A549 (cell line): ENCODE data around the gene ADD1.

ENCODE experiments used
- CEBPB ChIP-seq, 2 experiments: fragments of >200 bp in 1 of 2; sonication (Bioruptor Twin) in 1 of 2; formaldehyde crosslinking in 1 of 2; IDR thresholded peaks; 2 replicates each; pipeline ENCODE4 v1.6.1; 2012 to 2016
- CTCF ChIP-seq: fragments of >200 bp; sonication (Bioruptor Twin); formaldehyde crosslinking; IDR thresholded peaks from 3 replicates; pipeline ENCODE4 v1.5.1; 2016
- EP300 ChIP-seq, 2 experiments: fragments of >200 bp; sonication (Bioruptor Twin); formaldehyde crosslinking; IDR thresholded peaks; 2 replicates in 1 of 2; 3 replicates in 1 of 2; pipeline ENCODE4 v1.6.1; 2016 to 2017
- HOXB5 ChIP-seq: fragments of 250-450 bp; sonication (Bioruptor Pico); IDR thresholded peaks from 2 replicates; pipeline ENCODE4 v1.5.0; 2020; ENCODE audit warnings: mild to moderate bottlenecking, moderate library complexity
- MYC ChIP-seq: IDR thresholded peaks from 2 replicates; pipeline ENCODE4 v1.6.1; 2012; ENCODE audit warnings: mild to moderate bottlenecking, inconsistent platforms, low read length, improper control_type of control experiment, borderline replicate concordance
- PBX3 ChIP-seq: IDR thresholded peaks from 2 replicates; pipeline ENCODE4 v1.6.1; 2012
- RCOR1 ChIP-seq: fragments of 150-350 bp; IDR thresholded peaks from 2 replicates; pipeline ENCODE4 v1.6.1; 2014; ENCODE audit warnings: antibody characterized with exemption, low read length, low read depth
- REST ChIP-seq: fragments of 200-600 bp; sonication (generic); IDR thresholded peaks from 2 replicates; pipeline ENCODE4 v1.6.1; 2016; ENCODE audit warnings: antibody characterized with exemption, mild to moderate bottlenecking, moderate library complexity
- RFX5 ChIP-seq: fragments of 450-650 bp; IDR thresholded peaks from 2 replicates; pipeline ENCODE4 v1.7.1; 2014; ENCODE audit warnings: antibody characterized with exemption, mild to moderate bottlenecking, moderate library complexity
- SMC3 ChIP-seq: fragments of >200 bp; sonication (Bioruptor Twin); formaldehyde crosslinking; IDR thresholded peaks from 3 replicates; pipeline ENCODE4 v1.6.1; 2018; ENCODE audit warnings: inconsistent platforms
- TP53 ChIP-seq: fragments of 250-450 bp; sonication (Bioruptor Pico); IDR thresholded peaks from 2 replicates; pipeline ENCODE4 v1.5.0; 2021; ENCODE audit warnings: mild to moderate bottlenecking, moderate library complexity
- TF ChIP-seq, protein P1 (sequence below): fragments of 250-450 bp; sonication (Bioruptor Pico); IDR thresholded peaks from 2 replicates; pipeline ENCODE4 v1.5.0; 2021; ENCODE audit warnings: mild to moderate bottlenecking, moderate library complexity, borderline replicate concordance
- TF ChIP-seq, protein P2 (sequence below): fragments of >200 bp; sonication (Bioruptor Twin); formaldehyde crosslinking; IDR thresholded peaks from 3 replicates; pipeline ENCODE4 v1.6.1; 2016
- TF ChIP-seq, protein P3 (sequence below): IDR thresholded peaks from 2 replicates; pipeline ENCODE4 v1.6.1; 2012

GRCh38 chr4:2866160-2866861 lies 22.7 kb downstream of the ADD1 start:
- TF ChIP-seq SMC3 (no peak), HOXB5 (CRISPR knock-in tag) (no peak), RFX5 (no peak), CTCF (no peak), CEBPB (IDR thresholded peaks at IDR 0.05) (no peak), REST (no peak), RCOR1 (no peak), TP53 (no peak), PBX3 (no peak), MYC (no peak), EP300 (IDR thresholded peaks at IDR 0.05) (no peak)
- TF ChIP-seq, protein P1, sequence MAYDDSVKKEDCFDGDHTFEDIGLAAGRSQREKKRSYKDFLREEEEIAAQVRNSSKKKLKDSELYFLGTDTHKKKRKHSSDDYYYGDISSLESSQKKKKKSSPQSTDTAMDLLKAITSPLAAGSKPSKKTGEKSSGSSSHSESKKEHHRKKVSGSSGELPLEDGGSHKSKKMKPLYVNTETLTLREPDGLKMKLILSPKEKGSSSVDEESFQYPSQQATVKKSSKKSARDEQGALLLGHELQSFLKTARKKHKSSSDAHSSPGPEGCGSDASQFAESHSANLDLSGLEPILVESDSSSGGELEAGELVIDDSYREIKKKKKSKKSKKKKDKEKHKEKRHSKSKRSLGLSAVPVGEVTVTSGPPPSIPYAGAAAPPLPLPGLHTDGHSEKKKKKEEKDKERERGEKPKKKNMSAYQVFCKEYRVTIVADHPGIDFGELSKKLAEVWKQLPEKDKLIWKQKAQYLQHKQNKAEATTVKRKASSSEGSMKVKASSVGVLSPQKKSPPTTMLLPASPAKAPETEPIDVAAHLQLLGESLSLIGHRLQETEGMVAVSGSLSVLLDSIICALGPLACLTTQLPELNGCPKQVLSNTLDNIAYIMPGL: no peak
- TF ChIP-seq, protein P2, sequence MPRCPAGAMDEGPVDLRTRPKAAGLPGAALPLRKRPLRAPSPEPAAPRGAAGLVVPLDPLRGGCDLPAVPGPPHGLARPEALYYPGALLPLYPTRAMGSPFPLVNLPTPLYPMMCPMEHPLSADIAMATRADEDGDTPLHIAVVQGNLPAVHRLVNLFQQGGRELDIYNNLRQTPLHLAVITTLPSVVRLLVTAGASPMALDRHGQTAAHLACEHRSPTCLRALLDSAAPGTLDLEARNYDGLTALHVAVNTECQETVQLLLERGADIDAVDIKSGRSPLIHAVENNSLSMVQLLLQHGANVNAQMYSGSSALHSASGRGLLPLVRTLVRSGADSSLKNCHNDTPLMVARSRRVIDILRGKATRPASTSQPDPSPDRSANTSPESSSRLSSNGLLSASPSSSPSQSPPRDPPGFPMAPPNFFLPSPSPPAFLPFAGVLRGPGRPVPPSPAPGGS: no peak
- TF ChIP-seq, protein P3, sequence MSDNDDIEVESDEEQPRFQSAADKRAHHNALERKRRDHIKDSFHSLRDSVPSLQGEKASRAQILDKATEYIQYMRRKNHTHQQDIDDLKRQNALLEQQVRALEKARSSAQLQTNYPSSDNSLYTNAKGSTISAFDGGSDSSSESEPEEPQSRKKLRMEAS: no peak
